Neural crest cell (in vitro differentiated cells): ENCODE measurements around the gene NFKB2. TPM values are rescaled to one million over a fixed set of nuclear protein-coding genes. Genes with fewer than 3 reads are reported as not detected.

Experiments
- DNase-seq: peaks from one replicate; pipeline ENCODE4 v3.0.0; 2021; ENCODE audit warnings: low read depth, mixed read lengths, low spot score
- H3K27ac Mint-ChIP-seq: one replicate; pipeline ENCODE4 v1.8.0; 2021; ENCODE audit warnings: mild to moderate bottlenecking, mixed read lengths; ENCODE audit not compliant: unreplicated experiment
- H3K27me3 Mint-ChIP-seq: 2 replicates; pipeline ENCODE4 v1.8.0; 2021; ENCODE audit warnings: low read depth, mild to moderate bottlenecking, mixed read lengths
- H3K36me3 Mint-ChIP-seq: 2 replicates; pipeline ENCODE4 v1.8.0; 2021; ENCODE audit warnings: low read depth, mild to moderate bottlenecking, mixed read lengths
- H3K4me1 Mint-ChIP-seq: 2 replicates; pipeline ENCODE4 v1.8.0; 2021; ENCODE audit warnings: mixed read lengths
- H3K4me3 Mint-ChIP-seq: one replicate; pipeline ENCODE4 v1.8.0; 2021; ENCODE audit warnings: mild to moderate bottlenecking, mixed read lengths
- H3K9me3 Mint-ChIP-seq: 2 replicates; pipeline ENCODE4 v1.8.0; 2021; ENCODE audit warnings: mixed read lengths
- CTCF ChIP-seq: fragments of 200-600 bp; sonication (generic); conservative IDR thresholded peaks from 2 replicates; pipeline ENCODE4 v1.5.0; 2021; ENCODE audit warnings: antibody characterized with exemption, mild to moderate bottlenecking
- total RNA-seq: library from RNA; stranded (reverse); gene quantifications from 2 replicates; pipeline ENCODE4 v1.2.1, GENCODE V29; 2021

Gene NFKB2
- total RNA-seq, 1 donor from 2014 or later = 26.1 TPM

GRCh38 chr10:102423372-102423968 is 28.0 kb downstream of the NFKB2 start:
- peaks cover 2% of the 10 kb centered on the region for H3K36me3 Mint-ChIP-seq
- H3K27ac Mint-ChIP-seq = no peak overlapping the region
- no peak for TF ChIP-seq CTCF
- peak overlapping the region; percentile 94 for H3K4me3 Mint-ChIP-seq
- H3K4me1 Mint-ChIP-seq = peaks cover 71% of the 10 kb centered on the region
- no peaks in the 10 kb centered on the region for H3K9me3 Mint-ChIP-seq
- DNase-seq = no peak
- peaks cover 11% of the 10 kb centered on the region for H3K27me3 Mint-ChIP-seq

- Mint-ChIP-seq H3K27me3 (peaks cover 10% of the 10 kb centered on the region), H3K9me3 (no peaks in the 10 kb centered on the region), H3K4me1 (peaks cover 68% of the 10 kb centered on the region), H3K36me3 (peaks cover 2% of the 10 kb centered on the region), H3K4me3 (peak overlapping the region; percentile 77), H3K27ac (no peak overlapping the region)
- TF ChIP-seq CTCF = no peak
- DNase-seq = no peak
These were observed 28.6 kb downstream of the NFKB2 start for GRCh38 chr10:102424145-102424544.

- no peak for DNase-seq
- TF ChIP-seq CTCF = no peak
- Mint-ChIP-seq H3K36me3 (peaks cover 2% of the 10 kb centered on the region), H3K9me3 (no peaks in the 10 kb centered on the region), H3K27ac (no peak overlapping the region), H3K27me3 (peaks cover 8% of the 10 kb centered on the region), H3K4me1 (peaks cover 66% of the 10 kb centered on the region), H3K4me3 (peak overlapping the region; percentile 77)
These were observed 29.4 kb downstream of the NFKB2 start for GRCh38 chr10:102424916-102425315.

GRCh38 chr10:102425444-102425843 is 29.9 kb downstream of the NFKB2 start:
- H3K27ac Mint-ChIP-seq = peak overlapping the region; percentile 94
- H3K4me1 Mint-ChIP-seq = peaks cover 60% of the 10 kb centered on the region
- peaks cover 6% of the 10 kb centered on the region for H3K27me3 Mint-ChIP-seq
- no peaks in the 10 kb centered on the region for H3K9me3 Mint-ChIP-seq
- peak overlapping the region; percentile 74 for H3K4me3 Mint-ChIP-seq
- no peak for TF ChIP-seq CTCF
- peak; percentile 54 for DNase-seq
- peaks cover 2% of the 10 kb centered on the region for H3K36me3 Mint-ChIP-seq

GRCh38 chr10:102426803-102427287 is 31.3 kb downstream of the NFKB2 start:
- TF ChIP-seq CTCF = no peak
- no peaks in the 10 kb centered on the region for H3K27me3 Mint-ChIP-seq
- peaks cover 2% of the 10 kb centered on the region for H3K36me3 Mint-ChIP-seq
- H3K4me1 Mint-ChIP-seq = peaks cover 60% of the 10 kb centered on the region
- no peaks in the 10 kb centered on the region for H3K9me3 Mint-ChIP-seq
- H3K4me3 Mint-ChIP-seq = peak overlapping the region; percentile 75
- H3K27ac Mint-ChIP-seq = peak overlapping the region; percentile 76
- DNase-seq = no peak
